Neural cell (in vitro differentiated cells): ENCODE data around the gene ZNF624. TPM values are rescaled to one million over a fixed set of nuclear protein-coding genes. Genes with fewer than 3 reads are reported as not detected.

ENCODE experiments used
- H2AFZ ChIP-seq: fragments of 200-600, 300-800 bp; sonication (generic), shearing (Covaris generic); 2 replicates; pipeline ENCODE4 v1.6.0; 2014; ENCODE audit warnings: low read depth, mild to moderate bottlenecking, antibody characterized with exemption, low read length, moderate library complexity
- H3F3A ChIP-seq: fragments of 200-600 bp; shearing (Covaris generic); 2 replicates; pipeline ENCODE4 v1.6.1; 2016; ENCODE audit warnings: mild to moderate bottlenecking, moderate library complexity, mixed read lengths, antibody characterized with exemption, low read length; ENCODE audit not compliant: insufficient read depth, poor library complexity, severe bottlenecking
- H3K27ac ChIP-seq: fragments of 200-600, 300-800 bp; sonication (generic), shearing (Covaris generic); 2 replicates; pipeline ENCODE4 v1.5.1; 2014; ENCODE audit warnings: mild to moderate bottlenecking, low read length, moderate library complexity
- H3K27me3 ChIP-seq: fragments of 300-800, 200-600 bp; sonication (generic), shearing (Covaris generic); 2 replicates; pipeline ENCODE4 v1.6.0; 2014; ENCODE audit warnings: mild to moderate bottlenecking, low read depth, low read length, moderate library complexity; ENCODE audit not compliant: insufficient read depth
- H3K36me3 ChIP-seq: fragments of 300-800, 200-600 bp; sonication (generic), shearing (Covaris generic); 2 replicates; pipeline ENCODE4 v1.5.1; 2014; ENCODE audit warnings: mild to moderate bottlenecking, antibody characterized with exemption, low read length, moderate library complexity; ENCODE audit not compliant: insufficient read depth
- H3K4me2 ChIP-seq: fragments of 300-800, 200-600 bp; sonication (generic), shearing (Covaris generic); 2 replicates; pipeline ENCODE4 v1.6.0; 2014; ENCODE audit warnings: mild to moderate bottlenecking, low read length
- H3K4me3 ChIP-seq: fragments of 300-800, 200-600 bp; sonication (generic), shearing (Covaris generic); 2 replicates; pipeline ENCODE4 v1.5.1; 2014; ENCODE audit warnings: mild to moderate bottlenecking, low read length, moderate library complexity
- H3K79me2 ChIP-seq: fragments of 200-600 bp; shearing (Covaris generic); replicated peaks from 2 replicates; pipeline ENCODE4 v1.6.0; 2014; ENCODE audit warnings: mild to moderate bottlenecking, low read length, moderate library complexity; ENCODE audit not compliant: insufficient read depth
- H3K9ac ChIP-seq: fragments of 300-800, 200-600 bp; sonication (generic), shearing (Covaris generic); 2 replicates; pipeline ENCODE4 v1.6.1; 2016; ENCODE audit warnings: mild to moderate bottlenecking, low read length, mixed read lengths
- H3K9me2 ChIP-seq: fragments of 200-600 bp; shearing (Covaris generic); 2 replicates; pipeline ENCODE4 v1.6.1; 2016; ENCODE audit warnings: mild to moderate bottlenecking, low read length, mixed read lengths; ENCODE audit not compliant: insufficient read depth
- H3K9me3 ChIP-seq: fragments of 200-600, 300-800 bp; sonication (generic), shearing (Covaris generic); 2 replicates; pipeline ENCODE4 v1.6.1; 2016; ENCODE audit warnings: mild to moderate bottlenecking, mixed run types, low read length, moderate library complexity, mixed read lengths
- H4K20me1 ChIP-seq: fragments of 200-600 bp; shearing (Covaris generic); 2 replicates; pipeline ENCODE4 v1.6.1; 2016; ENCODE audit warnings: mild to moderate bottlenecking, mixed run types; ENCODE audit not compliant: insufficient read depth
- CTCF ChIP-seq: fragments of 450-650 bp; IDR thresholded peaks from 2 replicates; pipeline ENCODE4 v1.5.1; 2014; ENCODE audit warnings: antibody characterized with exemption, mild to moderate bottlenecking, moderate library complexity; ENCODE audit not compliant: poor library complexity, severe bottlenecking
- EP300 ChIP-seq: fragments of 450-650 bp; conservative IDR thresholded peaks from 2 replicates; pipeline ENCODE4 v1.6.1; 2014; ENCODE audit warnings: antibody characterized with exemption, mild to moderate bottlenecking, moderate library complexity; ENCODE audit not compliant: poor library complexity, severe bottlenecking
- EZH2 ChIP-seq: fragments of 200-600, 300-800 bp; shearing (Covaris generic), sonication (generic); IDR thresholded peaks from 2 replicates; pipeline ENCODE4 v1.6.1; 2014; ENCODE audit warnings: antibody characterized with exemption, low read length, borderline replicate concordance, mild to moderate bottlenecking; ENCODE audit not compliant: insufficient read depth, poor library complexity, severe bottlenecking
- MXI1 ChIP-seq: fragments of 450-650 bp; conservative IDR thresholded peaks from 2 replicates; pipeline ENCODE4 v1.6.1; 2014; ENCODE audit warnings: antibody characterized with exemption, mild to moderate bottlenecking; ENCODE audit not compliant: poor library complexity, severe bottlenecking
- POLR2AphosphoS5 ChIP-seq: IDR thresholded peaks from 2 replicates; pipeline ENCODE4 v1.6.1; 2012
- REST ChIP-seq: IDR thresholded peaks from 2 replicates; pipeline ENCODE4 v1.6.1; 2012; ENCODE audit warnings: borderline replicate concordance
- SMC3 ChIP-seq: fragments of 450-650 bp; conservative IDR thresholded peaks from 2 replicates; pipeline ENCODE4 v1.6.1; 2014; ENCODE audit warnings: antibody characterized with exemption, mild to moderate bottlenecking, moderate library complexity; ENCODE audit not compliant: poor library complexity
- TAF1 ChIP-seq: IDR thresholded peaks from 2 replicates; pipeline ENCODE4 v1.6.1; 2012; ENCODE audit warnings: low read depth
- polyA plus RNA-seq: library from polyadenylated mRNA; depleted of rRNA; stranded (reverse); fragments of >200 nt; gene quantifications from 2 replicates; pipeline ENCODE4 v1.2.3, GENCODE V29; 2014

ZNF624 gene
- polyA plus RNA-seq, 1 donor from 2014 or later = 13.4 TPM

GRCh38 chr17:16639438-16639837 lies 14.2 kb downstream of the ZNF624 start:
- Histone ChIP-seq H2AFZ (no peak overlapping the region), H3K27ac (no peak overlapping the region), H3K9me3 (no peaks in the 10 kb centered on the region), H3K79me2 (peaks cover 3% of the 10 kb centered on the region), H3K4me2 (no peak overlapping the region), H3K36me3 (peaks cover 2% of the 10 kb centered on the region), H3K27me3 (no peaks in the 10 kb centered on the region), H3F3A (no peaks in the 10 kb centered on the region), H3K4me3 (no peak overlapping the region), H4K20me1 (no peaks in the 10 kb centered on the region), H3K9ac (no peak overlapping the region), H3K9me2 (no peaks in the 10 kb centered on the region)
- no peak for TF ChIP-seq POLR2AphosphoS5
- no peak for TF ChIP-seq EZH2
- no peak for TF ChIP-seq REST
- TF ChIP-seq MXI1 = no peak
- no peak for TF ChIP-seq EP300

GRCh38 chr17:16623282-16623681 lies 30.4 kb downstream of the ZNF624 start:
- Histone ChIP-seq H3K9me2 (no peaks in the 10 kb centered on the region), H3K36me3 (peaks cover 29% of the 10 kb centered on the region), H3F3A (no peaks in the 10 kb centered on the region)

More at GRCh38 chr17:16623282-16623681, 30.4 kb downstream of the ZNF624 start:
- Histone ChIP-seq H3K79me2 (no peaks in the 10 kb centered on the region), H2AFZ (no peak overlapping the region), H3K27ac (no peak overlapping the region), H3K9me3 (peaks cover 30% of the 10 kb centered on the region), H3K4me3 (no peak overlapping the region), H3K27me3 (no peaks in the 10 kb centered on the region), H4K20me1 (no peaks in the 10 kb centered on the region), H3K9ac (no peak overlapping the region), H3K4me2 (no peak overlapping the region)
- TF ChIP-seq EZH2 (no peak), POLR2AphosphoS5 (no peak), SMC3 (no peak), TAF1 (no peak), CTCF (no peak)
